GM20431 (cell line): Measurements from ENCODE around the gene MAST2.
"Not testable (repeated sequence)": the region's sequence is repeated elsewhere in the genome, so short reads cannot be mapped to it uniquely, and the experiment has no call there.

ENCODE experiments used
- in situ Hi-C: fragments of 300-500 bp; cut with MseI, MboI; formaldehyde crosslinking; loops from one replicate; pipeline ENCODE4 v1.15.0; 2020; ENCODE audit warnings: low sequenced_read_pairs; ENCODE audit not compliant: unreplicated experiment

The MAST2 gene

GRCh38 chr1:45887156-45887842, 83.9 kb downstream of the MAST2 start:
- in situ Hi-C loops: no loop called here

- in situ Hi-C loops: no loop called here
Observed at GRCh38 chr1:45890078-45890477, 86.7 kb downstream of the MAST2 start.

GRCh38 chr1:45891087-45891486, 87.7 kb downstream of the MAST2 start:
- in situ Hi-C loops: no loop called here

GRCh38 chr1:45892068-45892785, 88.8 kb downstream of the MAST2 start:
- in situ Hi-C loops: no loop called here

GRCh38 chr1:45894331-45894730, 90.9 kb downstream of the MAST2 start:
- in situ Hi-C loops: no loop called here

- in situ Hi-C loops: no loop called here
Observed at GRCh38 chr1:45894921-45895320, 91.5 kb downstream of the MAST2 start.

- in situ Hi-C loops: no loop called here
Observed at GRCh38 chr1:45895406-45895805, 92.0 kb downstream of the MAST2 start.

- in situ Hi-C loops: no loop called here
Observed at GRCh38 chr1:45906883-45907282, 103.5 kb downstream of the MAST2 start.

GRCh38 chr1:45908611-45909140, 105.3 kb downstream of the MAST2 start:
- in situ Hi-C loops: no loop called here

- in situ Hi-C loops: no loop called here
Observed at GRCh38 chr1:45911634-45912033, 108.2 kb downstream of the MAST2 start.

- in situ Hi-C loops: no loop called here
Observed at GRCh38 chr1:45913183-45913683, 109.8 kb downstream of the MAST2 start.

- in situ Hi-C loops: no loop called here
Observed at GRCh38 chr1:45913731-45914501, 110.5 kb downstream of the MAST2 start.

GRCh38 chr1:45914836-45915235, 111.4 kb downstream of the MAST2 start:
- in situ Hi-C loops: no loop called here

- in situ Hi-C loops: no loop called here
Observed at GRCh38 chr1:45922374-45922773, 119.0 kb downstream of the MAST2 start.

GRCh38 chr1:45922813-45923212, 119.4 kb downstream of the MAST2 start:
- in situ Hi-C loops: no loop called here

GRCh38 chr1:45923343-45923742, 119.9 kb downstream of the MAST2 start:
- in situ Hi-C loops: no loop called here

GRCh38 chr1:45924736-45925135, 121.3 kb downstream of the MAST2 start:
- in situ Hi-C loops: no loop called here

GRCh38 chr1:45925728-45926287, 122.4 kb downstream of the MAST2 start:
- in situ Hi-C loops: no loop called here

GRCh38 chr1:45926330-45926729, 122.9 kb downstream of the MAST2 start:
- in situ Hi-C loops: no loop called here

GRCh38 chr1:45927231-45927915, 124.0 kb downstream of the MAST2 start:
- in situ Hi-C loops: not testable (repeated sequence)
